HepG2 (cell line): ENCODE measurements around the gene ZMYND8. TPM values are rescaled to one million over a fixed set of nuclear protein-coding genes. Genes with fewer than 3 reads are reported as not detected.

ENCODE experiments used
- ATF1 ChIP-seq: IDR thresholded peaks from 2 replicates; pipeline ENCODE4 v1.6.1; 2016; ENCODE audit warnings: mild to moderate bottlenecking, control low read depth
- BCL6 ChIP-seq: IDR thresholded peaks from 2 replicates; pipeline ENCODE4 v1.6.1; 2016; ENCODE audit warnings: missing genetic modification reagents, missing compliant biosample characterization
- FOXO4 ChIP-seq: sonication (generic); formaldehyde crosslinking; conservative IDR thresholded peaks from 2 replicates; pipeline ENCODE4 v1.8.1; 2023; ENCODE audit warnings: missing genetic modification reagents
- GRHL1 ChIP-seq: sonication (generic); formaldehyde crosslinking; conservative IDR thresholded peaks from 2 replicates; pipeline ENCODE4 v1.8.0; 2022; ENCODE audit warnings: missing genetic modification reagents
- HNF1A ChIP-seq, 2 experiments: sonication (generic) in 1 of 2; formaldehyde crosslinking in 1 of 2; IDR thresholded peaks; 2 replicates each; pipeline versions ENCODE4 v1.4.0 to v1.6.1; 2016 to 2020; ENCODE audit warnings: borderline replicate concordance in 1 of 2, low read depth in 1 of 2, mild to moderate bottlenecking in 1 of 2, missing genetic modification reagents in 1 of 2
- HNRNPL ChIP-seq: fragments of 200-400 bp; formaldehyde crosslinking; IDR thresholded peaks from 2 replicates; pipeline ENCODE4 v1.6.1; 2017; ENCODE audit warnings: mild to moderate bottlenecking, low read depth, low read length
- HOXA9 ChIP-seq: sonication (generic); formaldehyde crosslinking; IDR thresholded peaks from 2 replicates; pipeline ENCODE4 v1.8.1; 2022; ENCODE audit warnings: missing genetic modification reagents, mild to moderate bottlenecking, moderate library complexity, borderline replicate concordance
- HOXD1 ChIP-seq: sonication (generic); formaldehyde crosslinking; IDR thresholded peaks from 2 replicates; pipeline ENCODE4 v1.5.0; 2020; ENCODE audit warnings: missing genetic modification reagents
- TBX3 ChIP-seq: fragments of 450-650 bp; IDR thresholded peaks from 2 replicates; pipeline ENCODE4 v1.6.1; 2017; ENCODE audit warnings: antibody characterized with exemption, mild to moderate bottlenecking, inconsistent platforms, borderline replicate concordance
- TEAD3 ChIP-seq: optimal IDR thresholded peaks from 2 replicates; pipeline ENCODE3; 2016; ENCODE audit warnings: borderline replicate concordance
- ZIK1 ChIP-seq: sonication (generic); formaldehyde crosslinking; IDR thresholded peaks from 2 replicates; pipeline ENCODE4 v1.5.0; 2020; ENCODE audit warnings: mild to moderate bottlenecking, low read depth, missing genetic modification reagents, borderline replicate concordance
- ZNF275 ChIP-seq: sonication (generic); formaldehyde crosslinking; IDR thresholded peaks from 2 replicates; pipeline ENCODE4 v1.8.0; 2022; ENCODE audit warnings: missing genetic modification reagents, mild to moderate bottlenecking, inconsistent platforms, borderline replicate concordance
- ZNF441 ChIP-seq: sonication (generic); formaldehyde crosslinking; IDR thresholded peaks from 2 replicates; pipeline ENCODE4 v1.7.0; 2021; ENCODE audit warnings: missing genetic modification reagents, borderline replicate concordance
- ZNF652 ChIP-seq: IDR thresholded peaks from 2 replicates; pipeline ENCODE4 v1.6.1; 2016; ENCODE audit warnings: low read depth, borderline replicate concordance
- polyA plus RNA-seq, 8 experiments: library from polyadenylated mRNA; depleted of rRNA in 3 of 8; stranded (reverse) in 7 of 8; unstranded in 1 of 8; fragments of >200 nt; fragmentation: Illumina TruSeq in 4 of 8; extraction: Trizol in 4 of 8; gene quantifications; 2 replicates each; pipeline versions ENCODE4 v1.2.1 to v1.2.3, GENCODE V29; 2011 to 2016; ENCODE audit warnings: low read depth in 4 of 8, missing spikeins in 1 of 8, mixed read lengths in 1 of 8; ENCODE audit not compliant: insufficient read depth in 1 of 8
- total RNA-seq, 5 experiments: library from RNA; depleted of rRNA; stranded (reverse); fragments of >200 nt; fragmentation: Illumina TruSeq; extraction: Trizol; gene quantifications; 2 replicates each; pipeline ENCODE4 v1.2.3, GENCODE V29; 2016; ENCODE audit warnings: low read depth in 1 of 5
- TF ChIP-seq, protein P1 (sequence below): fragments of 450-650 bp; IDR thresholded peaks from 2 replicates; pipeline ENCODE4 v1.6.1; 2017

ZMYND8 gene
- total and polyA plus RNA-seq, 2 of the 13 experiments (the other 11 are each of a cell fraction or from before 2014, with no cell fraction given): 53.9 to 84.7 TPM

DNA sequence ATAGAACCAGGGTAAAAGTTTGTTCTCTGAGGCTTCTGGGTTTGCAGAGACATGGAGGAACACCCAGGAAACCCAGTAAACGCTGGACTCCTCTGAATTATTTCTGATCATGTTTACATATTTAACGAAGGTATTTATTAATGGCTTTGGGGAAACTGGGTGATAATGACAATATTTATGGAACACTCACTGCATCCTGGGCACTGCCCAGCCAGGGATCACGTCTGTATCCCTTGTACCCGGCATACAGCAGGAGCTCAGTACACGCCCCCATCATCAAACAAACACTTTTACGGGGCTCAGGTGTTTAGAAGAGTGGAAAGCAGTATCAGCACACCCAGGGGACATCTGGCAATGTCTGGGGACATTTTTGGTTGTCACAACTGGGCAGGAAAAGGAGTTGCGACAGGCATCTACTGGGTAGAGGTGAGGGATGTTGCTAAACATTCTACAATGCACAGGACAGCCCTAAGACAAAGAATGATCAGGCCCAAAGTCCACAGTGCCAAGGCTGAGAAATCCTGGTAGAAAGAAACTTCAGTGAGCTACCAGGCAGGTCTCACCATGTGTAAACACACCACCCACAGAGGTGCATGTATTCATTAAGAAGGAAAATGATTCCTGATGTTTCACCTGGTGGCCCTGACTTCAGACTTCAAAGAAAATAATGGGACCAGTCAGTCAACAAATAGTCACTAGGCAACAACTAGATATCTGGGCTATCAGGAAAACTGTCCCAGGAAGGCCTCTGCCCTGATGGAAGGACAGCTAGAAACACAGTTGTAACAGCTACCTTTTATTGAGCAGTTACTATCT lies 35.3 kb downstream of the ZMYND8 start (continued):
- no peak for TF ChIP-seq FOXO4 (CRISPR knock-in tag)
- TF ChIP-seq HNRNPL: peak; percentile 78; the same call in 1 of the 2 replicates
- no peak for TF ChIP-seq HOXA9
- TF ChIP-seq ZNF652: no peak
- peak; percentile 38; the same call in 1 of the 2 replicates for TF ChIP-seq HNF1A (IDR thresholded peaks at IDR 0.05; ENCODE audit: low read depth)
- peak; percentile 71; the same call in 1 of the 2 replicates for TF ChIP-seq HNF1A (CRISPR knock-in tag; IDR thresholded peaks at IDR 0.05; ENCODE audit: borderline replicate concordance)
- TF ChIP-seq ZIK1 (CRISPR knock-in tag): no peak
- peak; percentile 84 for TF ChIP-seq TEAD3
- TF ChIP-seq GRHL1 (CRISPR knock-in tag): no peak
- TF ChIP-seq ZNF441 (CRISPR knock-in tag): no peak
- TF ChIP-seq, protein P1, sequence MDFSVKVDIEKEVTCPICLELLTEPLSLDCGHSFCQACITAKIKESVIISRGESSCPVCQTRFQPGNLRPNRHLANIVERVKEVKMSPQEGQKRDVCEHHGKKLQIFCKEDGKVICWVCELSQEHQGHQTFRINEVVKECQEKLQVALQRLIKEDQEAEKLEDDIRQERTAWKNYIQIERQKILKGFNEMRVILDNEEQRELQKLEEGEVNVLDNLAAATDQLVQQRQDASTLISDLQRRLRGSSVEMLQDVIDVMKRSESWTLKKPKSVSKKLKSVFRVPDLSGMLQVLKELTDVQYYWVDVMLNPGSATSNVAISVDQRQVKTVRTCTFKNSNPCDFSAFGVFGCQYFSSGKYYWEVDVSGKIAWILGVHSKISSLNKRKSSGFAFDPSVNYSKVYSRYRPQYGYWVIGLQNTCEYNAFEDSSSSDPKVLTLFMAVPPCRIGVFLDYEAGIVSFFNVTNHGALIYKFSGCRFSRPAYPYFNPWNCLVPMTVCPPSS: no peak
- TF ChIP-seq BCL6 (CRISPR knock-in tag): peak; percentile 76
- TF ChIP-seq ATF1 (CRISPR knock-in tag): no peak
- TF ChIP-seq ZNF275: no peak
- no peak for TF ChIP-seq HOXD1
- TF ChIP-seq TBX3: peak; percentile 87
